GM18873 (cell line): ENCODE measurements around the gene CD63.

ENCODE experiments used
- ATAC-seq: cut with Tn5 transposase; IDR thresholded peaks from one replicate; pipeline ENCODE4 v1.9.1; 2021; ENCODE audit warnings: mild to moderate bottlenecking, moderate library complexity, moderate number of reproducible peaks; ENCODE audit not compliant: unreplicated experiment, low FRiP score

Gene CD63

DNA sequence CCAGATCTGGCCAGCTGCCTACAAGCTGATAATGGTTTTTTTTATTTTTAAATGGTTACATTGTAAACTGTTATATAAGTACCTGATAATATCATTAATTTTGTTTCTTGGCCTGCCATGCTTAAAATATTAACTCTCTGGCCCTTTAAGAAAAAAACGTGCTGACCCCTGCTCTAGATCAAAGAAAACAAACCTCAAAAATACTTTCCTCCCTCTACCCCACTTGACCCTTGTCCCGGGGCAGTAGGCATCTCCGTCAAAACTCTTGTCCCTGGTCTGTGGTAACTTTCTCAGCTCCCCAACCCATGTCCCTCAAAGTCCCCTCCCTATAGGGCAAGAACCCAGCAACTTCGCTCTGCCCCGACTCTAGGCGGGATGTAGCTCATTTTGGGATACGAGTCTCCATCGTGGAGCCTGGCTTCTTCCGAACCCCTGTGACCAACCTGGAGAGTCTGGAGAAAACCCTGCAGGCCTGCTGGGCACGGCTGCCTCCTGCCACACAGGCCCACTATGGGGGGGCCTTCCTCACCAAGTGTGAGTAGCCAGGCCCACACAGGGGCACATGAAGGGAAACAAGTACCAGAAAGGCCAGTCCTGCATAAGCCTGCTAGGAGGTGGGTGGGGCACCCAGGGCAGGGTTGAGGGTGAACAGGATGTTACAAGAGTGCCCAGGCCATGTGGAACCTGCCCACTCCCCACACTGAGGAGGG is 5.1 kb downstream of the CD63 start:
- ATAC-seq: no peak

DNA sequence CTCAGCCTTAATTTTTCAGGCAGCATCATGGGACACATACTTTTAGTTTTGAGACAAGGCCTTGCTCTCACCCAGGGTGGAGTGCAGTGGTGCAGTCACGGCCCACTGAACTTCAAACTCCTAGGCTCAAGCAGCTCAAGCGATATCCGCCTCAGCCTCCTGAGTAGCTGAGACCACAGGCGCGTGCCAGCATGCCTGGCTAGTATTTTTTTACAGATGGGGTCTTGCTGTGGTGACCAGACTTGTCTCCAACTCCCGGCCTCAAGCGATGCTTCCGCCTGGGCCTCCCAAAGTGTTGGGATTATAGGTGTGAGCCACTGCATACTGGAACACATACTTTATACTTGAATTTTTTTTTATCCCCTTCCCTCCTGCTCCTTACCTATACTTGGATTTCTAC is 5.9 kb downstream of the CD63 start:
- no peak for ATAC-seq

DNA sequence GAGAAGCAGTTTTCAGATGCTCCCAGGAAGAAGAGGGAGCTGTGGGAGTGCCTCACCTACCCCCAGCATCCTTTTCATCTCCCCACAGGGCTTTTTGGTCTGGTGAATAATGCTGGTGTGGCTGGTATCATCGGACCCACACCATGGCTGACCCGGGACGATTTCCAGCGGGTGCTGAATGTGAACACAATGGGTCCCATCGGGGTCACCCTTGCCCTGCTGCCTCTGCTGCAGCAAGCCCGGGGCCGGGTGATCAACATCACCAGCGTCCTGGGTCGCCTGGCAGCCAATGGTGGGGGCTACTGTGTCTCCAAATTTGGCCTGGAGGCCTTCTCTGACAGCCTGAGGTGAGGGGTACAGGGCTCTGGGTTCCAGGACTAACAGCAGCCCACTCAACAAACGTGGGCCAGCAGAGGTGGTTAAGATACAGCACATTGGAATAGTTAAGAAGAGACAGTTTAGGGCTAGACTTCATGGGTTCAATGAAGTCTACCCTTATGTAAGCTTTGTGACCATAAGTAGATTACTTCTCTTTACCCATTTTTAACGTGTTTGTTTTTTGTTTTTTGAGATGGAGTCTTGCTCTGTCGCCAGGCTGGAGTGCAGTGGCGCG is 7.1 kb downstream of the CD63 start:
- no peak for ATAC-seq

DNA sequence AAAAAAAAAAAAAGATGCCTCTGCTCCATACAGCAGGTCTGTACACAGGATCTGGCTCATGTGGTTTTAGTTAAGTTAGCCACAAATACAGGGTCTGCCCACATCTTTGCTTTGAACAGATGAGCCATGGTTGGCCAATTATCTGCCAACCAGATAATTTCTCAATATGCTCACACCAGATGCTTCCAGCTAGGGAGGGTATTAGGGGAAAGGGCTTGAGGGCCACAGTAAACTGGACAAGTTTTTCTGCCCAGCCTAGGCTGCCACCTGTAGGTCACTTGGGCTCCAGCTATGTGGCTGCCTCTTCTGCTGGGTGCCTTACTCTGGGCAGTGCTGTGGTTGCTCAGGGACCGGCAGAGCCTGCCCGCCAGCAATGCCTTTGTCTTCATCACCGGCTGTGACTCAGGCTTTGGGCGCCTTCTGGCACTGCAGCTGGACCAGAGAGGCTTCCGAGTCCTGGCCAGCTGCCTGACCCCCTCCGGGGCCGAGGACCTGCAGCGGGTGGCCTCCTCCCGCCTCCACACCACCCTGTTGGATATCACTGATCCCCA is 7.8 kb downstream of the CD63 start:
- ATAC-seq: no peak

DNA sequence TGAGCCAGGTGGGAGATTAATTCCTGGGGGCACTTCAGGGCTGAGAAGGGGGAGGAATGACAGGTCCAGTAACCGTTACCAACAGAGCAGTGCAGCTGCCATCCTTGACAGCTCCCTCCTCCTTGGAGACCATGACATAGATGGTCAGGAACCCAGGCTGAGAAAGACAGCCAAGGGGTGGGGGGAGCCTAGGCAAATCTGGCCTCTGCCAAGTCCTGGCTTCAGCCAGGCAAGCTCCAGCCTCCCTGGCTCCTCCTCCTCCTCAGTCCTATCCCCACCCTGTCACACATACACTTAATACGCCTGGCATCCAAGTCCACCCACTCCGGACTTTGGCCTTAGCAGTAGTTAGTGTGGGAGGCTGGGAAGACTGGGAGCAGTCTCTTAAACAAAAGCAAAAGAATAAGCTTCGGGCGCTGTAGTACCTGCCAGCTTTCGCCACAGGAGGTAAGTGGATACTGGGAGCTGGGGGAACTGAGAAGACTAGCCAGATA is 8.7 kb downstream of the CD63 start, which contains the start of gene RDH5:
Gene RDH5, plus strand, starts transcription at position 323 of the 494 bp plus-strand sequence. CDS start 792 bp downstream, outside the sequence.
- ATAC-seq: no peak

DNA sequence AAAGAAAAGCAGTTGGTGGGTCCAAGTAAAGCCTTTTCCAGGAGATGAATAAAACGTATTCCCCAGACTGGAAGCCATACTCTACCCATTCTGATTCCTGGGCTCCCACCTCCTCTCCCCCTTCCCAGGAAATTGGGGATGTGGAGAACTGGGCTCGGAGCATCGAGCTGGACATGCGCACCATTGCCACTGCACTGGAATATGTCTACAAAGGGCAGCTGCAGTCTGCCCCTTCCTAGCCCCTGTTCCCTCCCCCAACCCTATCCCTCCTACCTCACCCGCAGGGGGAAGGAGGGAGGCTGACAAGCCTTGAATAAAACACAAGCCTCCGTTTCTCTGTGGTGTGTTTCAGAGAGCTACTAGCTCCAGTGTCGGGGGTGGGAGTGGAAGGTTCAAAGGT is 9.4 kb downstream of the CD63 start:
- ATAC-seq: no peak

DNA sequence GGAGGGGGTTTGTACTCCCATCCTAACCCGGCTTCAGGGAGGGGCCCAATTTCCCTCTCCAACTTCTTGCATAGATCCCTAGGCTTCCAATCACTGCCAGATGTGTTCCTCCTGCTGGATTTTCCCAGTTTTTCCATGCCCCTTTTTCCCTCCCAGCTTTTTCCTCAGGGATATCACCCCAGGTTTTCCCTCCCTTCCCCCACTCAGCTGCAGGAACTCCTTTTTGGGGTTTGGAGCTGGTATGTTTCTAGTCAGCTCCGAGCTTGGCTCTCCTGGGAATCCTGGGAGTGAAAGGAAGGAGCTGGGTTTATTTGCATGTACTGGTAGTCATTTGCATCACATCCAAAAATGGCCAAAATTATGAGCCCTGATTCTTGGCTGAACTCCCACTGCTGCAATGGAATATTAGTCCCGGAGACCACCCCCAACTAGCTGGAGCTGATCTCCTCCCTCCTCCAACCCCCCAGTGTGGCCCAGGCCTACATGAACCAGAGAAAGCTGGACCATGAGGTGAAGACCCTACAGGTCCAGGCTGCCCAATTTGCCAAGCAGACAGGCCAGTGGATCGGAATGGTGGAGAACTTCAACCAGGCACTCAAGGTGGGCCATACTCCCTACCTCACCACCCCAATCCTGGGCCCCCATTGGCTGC is 10.1 kb downstream of the CD63 start:
- ATAC-seq: no peak

DNA sequence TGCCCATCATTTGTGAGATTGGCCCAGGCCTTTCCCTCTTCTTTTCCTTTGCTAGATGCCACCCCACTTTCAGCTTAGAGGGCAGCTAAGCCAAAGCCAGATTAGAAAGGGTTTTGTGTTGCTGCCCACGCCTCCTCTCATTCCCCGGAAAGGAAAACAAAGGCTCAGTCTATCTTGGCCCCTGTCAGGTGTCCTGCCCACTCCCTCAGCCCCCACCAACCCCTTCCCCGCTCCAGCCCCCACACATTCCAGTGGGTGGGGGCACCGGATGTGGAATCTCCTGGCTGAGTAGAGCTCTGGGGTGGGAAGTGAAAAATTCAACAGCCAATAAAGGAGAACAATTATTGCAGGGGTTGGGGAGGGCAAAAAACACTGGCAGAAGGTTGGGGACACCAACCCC is 10.8 kb downstream of the CD63 start:
- no peak for ATAC-seq

DNA sequence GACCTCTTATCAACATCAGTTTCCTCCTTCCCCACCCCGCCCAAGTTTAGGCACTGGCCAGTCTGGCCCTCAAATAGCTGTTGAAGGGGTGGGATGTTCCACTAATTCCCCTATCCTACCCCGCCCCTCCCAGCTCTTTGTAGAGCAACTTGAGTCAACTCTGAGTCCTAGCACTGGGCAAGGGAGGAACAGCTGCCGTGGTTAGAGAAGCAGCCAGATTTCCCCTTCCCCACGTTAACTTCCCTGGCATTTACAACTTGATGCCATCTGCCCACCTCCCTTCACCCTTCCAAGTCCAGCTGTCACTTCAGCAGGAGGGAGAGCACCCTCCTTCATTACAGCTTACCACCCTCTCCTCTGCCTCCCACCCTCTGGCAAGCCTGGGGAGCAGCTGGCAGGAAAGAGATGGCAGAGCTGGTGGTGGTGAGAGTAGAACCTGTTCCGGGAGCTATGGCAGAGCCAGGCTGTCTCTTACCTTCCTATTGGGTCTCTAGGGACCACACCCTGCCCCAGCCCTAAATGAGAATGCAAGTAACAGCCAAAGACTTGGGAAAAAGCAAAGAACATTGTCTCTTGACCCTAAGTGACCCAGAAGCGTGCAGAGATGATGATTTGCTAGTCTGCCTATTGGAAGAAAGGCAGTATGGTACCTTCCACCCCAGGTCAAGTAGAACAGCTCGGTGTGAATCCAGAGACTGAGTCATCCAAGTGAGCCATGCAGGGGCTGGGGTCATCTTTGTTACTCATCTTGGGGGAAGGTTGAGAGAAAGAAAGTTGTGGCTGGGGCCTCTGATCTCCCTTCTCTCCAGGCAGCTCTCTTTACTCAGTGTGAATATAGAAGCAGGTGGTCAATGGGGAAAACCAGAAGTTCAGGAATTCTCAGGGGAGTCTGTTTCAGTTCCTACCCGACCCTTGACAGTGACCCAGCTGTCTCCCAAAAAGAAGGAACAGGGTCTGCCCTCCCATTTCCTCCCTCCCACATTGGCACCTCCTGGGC is 11.5 kb downstream of the CD63 start:
- no peak for ATAC-seq

DNA sequence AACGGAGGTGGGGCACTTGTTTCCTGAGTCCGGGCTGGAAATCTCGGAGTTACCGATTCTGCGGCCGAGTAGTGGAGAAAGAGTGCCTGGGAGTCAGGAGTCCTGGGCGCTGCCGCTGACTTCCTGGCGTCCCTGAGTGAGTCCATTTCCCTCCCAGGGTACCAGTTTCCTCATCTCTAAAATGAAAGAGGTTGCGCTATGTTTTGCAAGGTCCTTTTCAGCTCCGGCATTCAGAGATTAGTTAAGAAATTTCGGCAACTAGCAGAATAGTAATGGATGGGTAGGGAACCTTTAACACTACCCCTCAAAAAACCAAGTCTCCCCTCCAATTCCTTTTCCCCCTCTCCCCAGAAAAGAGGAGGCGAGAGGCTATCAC is 12.2 kb downstream of the CD63 start:
- ATAC-seq: no peak

DNA sequence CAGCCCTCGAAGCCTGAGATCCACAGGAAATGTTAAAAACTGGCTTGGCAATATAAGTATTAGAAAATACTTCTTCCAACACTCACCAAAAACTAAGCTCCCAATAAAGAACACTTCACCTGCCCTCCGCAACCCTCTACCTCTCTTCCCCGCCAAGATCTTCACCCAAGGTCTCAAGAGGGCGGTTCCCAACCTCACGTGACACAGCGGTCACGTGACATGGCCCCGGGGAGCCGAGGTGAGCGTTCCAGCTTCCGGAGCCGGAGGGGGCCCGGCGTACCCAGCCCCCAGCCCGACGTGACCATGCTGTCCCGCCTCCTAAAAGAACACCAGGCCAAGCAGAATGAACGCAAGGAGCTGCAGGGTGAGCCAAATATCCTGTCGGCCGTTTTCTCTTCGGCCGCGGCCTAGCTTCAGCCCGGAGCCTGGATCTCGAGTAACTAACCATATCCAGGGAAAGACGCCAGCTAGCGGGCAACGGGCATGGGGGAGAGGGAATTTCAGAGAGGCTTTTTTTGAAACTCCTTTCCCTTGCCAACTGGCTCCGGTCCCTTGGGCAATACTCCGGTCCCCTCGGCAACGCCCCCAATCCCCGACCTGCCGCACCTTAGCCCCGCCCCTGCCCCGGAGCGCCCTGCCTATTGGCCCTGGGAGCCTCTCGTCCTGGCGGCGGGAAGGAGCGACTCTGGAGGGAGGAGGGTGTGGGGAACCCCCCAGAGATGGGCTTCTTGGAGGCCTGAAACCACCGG is 12.8 kb downstream of the CD63 start, which contains the start of gene BLOC1S1:
Gene BLOC1S1, plus strand, starts transcription at position 214 of the 749 bp plus-strand sequence. Its CDS starts 6 bp downstream, at position 220.
- ATAC-seq: peak; percentile 67

DNA sequence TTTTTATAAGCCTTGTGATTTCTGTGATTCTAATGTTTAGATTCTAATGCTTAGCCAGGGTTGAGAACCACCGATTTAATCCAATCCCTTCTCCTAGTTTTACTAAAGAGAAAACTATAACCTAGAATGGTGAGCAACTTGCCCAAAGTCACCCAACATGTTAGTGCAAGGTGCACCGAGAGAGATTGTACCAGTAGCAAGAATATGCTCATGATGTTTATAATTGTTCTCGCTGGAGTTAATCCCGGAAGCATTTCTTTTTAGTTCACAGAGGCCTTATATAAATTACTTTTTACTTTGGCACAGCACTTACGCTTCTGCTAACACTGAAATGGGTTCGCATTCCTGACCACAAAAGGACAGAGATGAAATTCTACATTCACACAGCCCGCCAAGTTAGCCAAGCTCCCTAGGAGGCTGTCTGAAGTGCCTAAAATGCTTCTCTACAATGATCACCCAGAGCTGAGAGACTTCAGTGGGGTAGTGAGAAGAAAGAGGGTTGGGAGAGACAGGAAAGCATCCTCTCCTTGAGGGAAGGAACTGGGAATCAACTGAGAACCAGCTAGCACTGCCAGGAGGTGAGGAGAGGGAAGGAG is 13.5 kb downstream of the CD63 start:
- no peak for ATAC-seq

DNA sequence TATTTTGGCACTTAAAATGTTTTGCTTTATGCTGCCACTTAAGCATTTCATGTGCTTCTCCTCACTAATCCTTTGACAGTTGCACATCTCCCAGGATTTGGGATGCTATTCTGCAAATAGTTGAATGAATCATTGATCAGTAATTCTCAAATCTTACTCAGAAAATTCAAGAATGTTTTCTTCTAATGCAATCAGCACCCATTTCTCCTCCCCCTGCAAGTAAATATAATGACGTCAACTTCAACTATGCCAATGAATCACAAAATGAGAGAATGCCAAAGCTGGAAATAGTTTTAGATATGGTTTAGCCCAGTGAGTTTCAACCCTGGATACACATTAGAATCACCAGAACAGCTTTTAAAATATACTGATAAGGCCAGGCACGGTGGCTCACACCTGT is 15.1 kb downstream of the CD63 start:
- ATAC-seq: no peak

DNA sequence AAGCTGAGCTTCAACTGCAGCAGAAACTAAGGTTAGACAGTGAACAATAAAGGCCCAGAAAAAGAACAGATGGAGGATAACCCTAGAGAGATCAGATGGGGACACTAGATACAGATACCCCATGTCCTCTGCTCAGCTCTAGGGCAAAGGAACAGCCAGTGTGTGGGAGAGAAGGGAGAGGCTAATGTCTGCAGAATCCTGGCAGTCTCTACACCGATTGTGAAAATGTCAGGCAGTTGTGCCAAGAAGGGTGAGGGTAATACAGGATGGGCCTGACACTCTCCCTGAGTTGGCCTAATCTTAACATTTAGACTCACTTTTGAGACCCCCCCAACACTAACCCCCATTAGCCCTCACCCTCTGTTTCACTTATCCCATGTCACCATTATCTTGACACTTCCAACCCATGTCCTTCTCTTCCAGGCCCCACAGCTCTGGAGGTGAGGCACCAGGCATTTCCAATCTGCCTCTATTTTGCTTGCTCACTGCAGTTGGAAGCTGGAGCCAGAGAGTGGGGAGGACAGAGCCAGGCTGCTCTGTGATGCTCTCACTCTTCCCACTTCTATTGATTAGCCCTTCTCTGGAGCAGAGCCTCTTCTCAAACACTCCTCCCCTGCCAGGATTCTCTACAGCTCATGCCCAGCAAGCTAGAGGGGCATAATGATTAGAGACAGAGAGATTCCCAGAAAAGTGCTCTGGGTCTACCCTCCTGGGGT is 16.0 kb downstream of the CD63 start:
- no peak for ATAC-seq

DNA sequence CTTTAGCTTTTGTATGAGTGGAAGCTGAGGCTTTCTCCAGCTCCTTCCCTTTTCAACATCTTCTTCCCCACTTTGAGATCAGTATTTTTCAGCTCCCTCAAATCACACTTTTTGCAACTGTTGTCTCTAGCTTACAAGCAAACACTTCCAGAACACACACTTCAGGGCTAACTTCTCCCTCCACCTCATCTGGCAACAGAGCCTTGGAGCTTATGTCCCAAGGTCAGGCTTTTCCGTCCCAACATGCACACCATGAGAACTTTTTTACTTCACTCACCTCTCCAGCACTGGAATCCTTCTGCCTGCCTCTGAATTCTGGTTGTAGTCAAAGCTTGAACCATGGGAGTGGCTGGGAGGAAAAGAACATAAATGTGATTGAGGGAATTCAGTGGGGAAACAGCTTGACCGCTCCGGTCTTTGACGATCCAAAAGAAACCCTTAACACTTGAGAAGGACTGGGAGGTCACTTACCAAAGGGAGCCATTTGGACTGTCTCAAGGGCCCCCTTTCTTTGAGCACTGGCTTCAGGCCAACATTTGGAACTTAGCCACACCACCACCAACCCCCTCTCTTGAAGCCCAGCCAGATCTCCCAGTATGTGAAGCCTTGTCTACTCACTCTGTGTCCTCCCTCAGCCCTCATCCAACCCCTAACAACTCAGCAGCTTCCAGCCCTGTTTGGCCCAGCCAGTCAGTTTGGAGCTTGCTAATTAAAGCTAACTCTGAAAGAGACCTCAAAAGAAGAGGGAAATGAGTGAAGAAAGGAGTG is 16.8 kb downstream of the CD63 start:
- no peak for ATAC-seq

DNA sequence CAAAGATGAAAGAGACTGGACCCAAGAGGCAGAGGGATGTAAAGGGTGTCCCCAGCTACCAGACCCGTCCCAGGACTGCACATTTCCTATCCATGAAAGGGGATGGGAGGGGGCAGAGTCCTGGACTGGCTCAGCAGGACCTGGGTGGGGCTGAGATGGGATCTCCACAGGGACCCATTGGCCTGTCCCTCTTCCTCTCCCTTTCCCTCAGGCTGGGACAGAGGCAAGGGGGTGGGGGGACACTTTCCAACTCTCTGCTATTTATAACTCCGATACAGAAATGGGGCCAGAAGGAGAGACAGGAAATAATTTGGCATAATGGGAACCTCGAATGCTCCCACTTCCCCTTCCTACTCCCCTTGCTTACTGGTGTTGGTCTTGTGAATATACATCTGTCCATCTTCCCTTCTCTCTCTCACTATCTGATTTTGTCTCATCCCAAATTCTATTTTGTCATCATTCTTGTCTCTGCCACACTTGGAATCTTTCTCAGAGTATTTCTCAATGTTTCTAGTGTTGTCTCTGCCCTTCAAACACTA is 20.0 kb downstream of the CD63 start:
- ATAC-seq: no peak
